A549 (cell line): ENCODE data around the gene AHCYL2. TPM values are rescaled to one million over a fixed set of nuclear protein-coding genes. Genes with fewer than 3 reads are reported as not detected.
A peak's percentile ranks its signal among the peaks of the same experiment; 100 is the strongest.

Experiments used
- ATAC-seq, 2 experiments: fragments of 200-7000 bp in 1 of 2; fragments of >200 bp in 1 of 2; cut with Nextera tagmentation in 1 of 2; cut with Tn5 transposase in 1 of 2; 3 replicates each; pipeline versions ENCODE4 v1.8.0 to v1.9.1; 2018 to 2020; ENCODE audit warnings: mild to moderate bottlenecking in 1 of 2, moderate library complexity in 1 of 2
- CTCF ChIA-PET: fragments of 300-600 bp; sonication (Branson Sonifier 250); formaldehyde crosslinking; extraction: SDS; loops from one replicate; lab custom pipeline; 2021; ENCODE audit warnings: antibody characterized with exemption, inconsistent platforms; lab: Yijun Ruan, JAX
- POLR2A ChIA-PET: fragments of 350-600 bp; formaldehyde crosslinking; extraction: SDS; loops from one replicate; lab custom pipeline; 2021; ENCODE audit warnings: antibody characterized with exemption, inconsistent platforms; lab: Yijun Ruan, JAX
- DNase-seq, 2 experiments: peaks; one replicate each; pipeline versions ENCODE4 v3.0.0 to v3.0.0-alpha.2; 2011 to 2016; ENCODE audit warnings: low read depth in 1 of 2, low spot score in 1 of 2
- FAIRE-seq: peaks from 2 replicates; lab custom pipeline; 2011; peaks lifted over from hg19 to GRCh38; lab: Jason Lieb, UNC
- H3K27ac ChIP-seq, 2 experiments: fragments of >200 bp; sonication (Bioruptor Twin); formaldehyde crosslinking; 3 replicates each; pipeline ENCODE4 v1.5.1; 2016 to 2017
- H3K4me1 ChIP-seq: fragments of >200 bp; sonication (Bioruptor Twin); formaldehyde crosslinking; 3 replicates; pipeline ENCODE4 v1.6.1; 2016
- H3K4me2 ChIP-seq: fragments of >200 bp; sonication (Bioruptor Twin); formaldehyde crosslinking; 3 replicates; pipeline ENCODE4 v1.6.1; 2016
- H3K4me3 ChIP-seq: fragments of >200 bp; sonication (Bioruptor Twin); formaldehyde crosslinking; 3 replicates; pipeline ENCODE4 v1.5.1; 2016
- H3K9me3 ChIP-seq: fragments of >200 bp; sonication (Bioruptor Twin); formaldehyde crosslinking; 3 replicates; pipeline ENCODE4 v1.6.1; 2016
- ATOH8 ChIP-seq: fragments of 250-450 bp; sonication (Bioruptor Pico); IDR thresholded peaks from 2 replicates; pipeline ENCODE4 v1.5.0; 2020; ENCODE audit warnings: low read depth, mild to moderate bottlenecking, moderate library complexity
- BHLHE40 ChIP-seq: IDR thresholded peaks from 2 replicates; pipeline ENCODE4 v1.6.1; 2012; ENCODE audit warnings: low read depth, low read length, inconsistent platforms
- CBX2 ChIP-seq: fragments of 200-600 bp; sonication (generic); IDR thresholded peaks from 2 replicates; pipeline ENCODE4 v1.6.1; 2016; ENCODE audit warnings: low read depth, mild to moderate bottlenecking, borderline replicate concordance
- CEBPB ChIP-seq, 2 experiments: fragments of >200 bp in 1 of 2; sonication (Bioruptor Twin) in 1 of 2; formaldehyde crosslinking in 1 of 2; IDR thresholded peaks; 2 replicates each; pipeline ENCODE4 v1.6.1; 2012 to 2016
- EHF ChIP-seq: fragments of 250-450 bp; sonication (Bioruptor Pico); IDR thresholded peaks from 2 replicates; pipeline ENCODE4 v1.5.0; 2020; ENCODE audit warnings: mild to moderate bottlenecking
- EHMT2 ChIP-seq: fragments of 200-600 bp; sonication (generic); IDR thresholded peaks from 2 replicates; pipeline ENCODE4 v1.6.1; 2016; ENCODE audit warnings: antibody characterized with exemption, low read depth, mild to moderate bottlenecking, moderate library complexity
- ELK1 ChIP-seq: fragments of 150-350 bp; IDR thresholded peaks from 2 replicates; pipeline ENCODE4 v1.6.1; 2014; ENCODE audit warnings: low read depth, mild to moderate bottlenecking, low read length
- EP300 ChIP-seq, 2 experiments: fragments of >200 bp; sonication (Bioruptor Twin); formaldehyde crosslinking; IDR thresholded peaks; 2 replicates in 1 of 2; 3 replicates in 1 of 2; pipeline ENCODE4 v1.6.1; 2016 to 2017
- FOSL2 ChIP-seq, 2 experiments: fragments of 450-650 bp in 1 of 2; fragments of >200 bp in 1 of 2; sonication (Bioruptor Twin) in 1 of 2; formaldehyde crosslinking; IDR thresholded peaks; 2 replicates each; pipeline versions ENCODE4 v1.5.0 to v1.6.1; 2016 to 2020; ENCODE audit warnings: mild to moderate bottlenecking in 1 of 2, moderate library complexity in 1 of 2
- GATA3 ChIP-seq: IDR thresholded peaks from 2 replicates; pipeline ENCODE4 v1.6.1; 2012; ENCODE audit warnings: borderline replicate concordance
- HEYL ChIP-seq: fragments of 250-450 bp; sonication (Bioruptor Pico); IDR thresholded peaks from 2 replicates; pipeline ENCODE4 v1.8.0; 2021; ENCODE audit warnings: mild to moderate bottlenecking, moderate library complexity
- HOXB5 ChIP-seq: fragments of 250-450 bp; sonication (Bioruptor Pico); IDR thresholded peaks from 2 replicates; pipeline ENCODE4 v1.5.0; 2020; ENCODE audit warnings: mild to moderate bottlenecking, moderate library complexity
- JUN ChIP-seq, 2 experiments: fragments of >200 bp; sonication (Bioruptor Twin); formaldehyde crosslinking; IDR thresholded peaks; 2 replicates in 1 of 2; 3 replicates in 1 of 2; pipeline ENCODE4 v1.6.1; 2016 to 2017
- JUNB ChIP-seq: fragments of >200 bp; sonication (Bioruptor Twin); formaldehyde crosslinking; IDR thresholded peaks from 2 replicates; pipeline ENCODE4 v1.6.1; 2016
- KDM5A ChIP-seq: fragments of 200-600 bp; sonication (generic); IDR thresholded peaks from 2 replicates; pipeline ENCODE4 v1.6.1; 2016; ENCODE audit warnings: antibody characterized with exemption, mild to moderate bottlenecking
- MAX ChIP-seq: IDR thresholded peaks from 2 replicates; pipeline ENCODE4 v1.6.1; 2012
- MYC ChIP-seq: IDR thresholded peaks from 2 replicates; pipeline ENCODE4 v1.6.1; 2012; ENCODE audit warnings: mild to moderate bottlenecking, inconsistent platforms, low read length, improper control_type of control experiment, borderline replicate concordance
- NFE2L2 ChIP-seq: fragments of 150-350 bp; conservative IDR thresholded peaks from 2 replicates; pipeline ENCODE4 v1.6.1; 2014; ENCODE audit warnings: low read length
- PBX3 ChIP-seq: IDR thresholded peaks from 2 replicates; pipeline ENCODE4 v1.6.1; 2012
- POLR2AphosphoS2 ChIP-seq: conservative IDR thresholded peaks from 2 replicates; pipeline ENCODE4 v1.6.1; 2012; ENCODE audit warnings: low read length, improper control_type of control experiment, inconsistent platforms
- RAD21 ChIP-seq, 2 experiments: fragments of >200 bp in 1 of 2; sonication (Bioruptor Twin) in 1 of 2; formaldehyde crosslinking in 1 of 2; IDR thresholded peaks in 1 of 2; conservative IDR thresholded peaks in 1 of 2; 2 replicates in 1 of 2; 3 replicates in 1 of 2; pipeline ENCODE4 v1.6.1; 2012 to 2018; ENCODE audit warnings: inconsistent platforms in 1 of 2
- RFX5 ChIP-seq: fragments of 450-650 bp; IDR thresholded peaks from 2 replicates; pipeline ENCODE4 v1.7.1; 2014; ENCODE audit warnings: antibody characterized with exemption, mild to moderate bottlenecking, moderate library complexity
- USF2 ChIP-seq: fragments of 450-650 bp; IDR thresholded peaks from 2 replicates; pipeline ENCODE4 v1.6.1; 2014; ENCODE audit warnings: antibody characterized with exemption
- ZC3H11A ChIP-seq: fragments of 450-650 bp; IDR thresholded peaks from 2 replicates; pipeline ENCODE4 v1.6.1; 2014; ENCODE audit warnings: antibody characterized with exemption, mild to moderate bottlenecking
- ZFP36 ChIP-seq: fragments of 450-650 bp; IDR thresholded peaks from 2 replicates; pipeline ENCODE4 v1.6.1; 2014; ENCODE audit warnings: borderline replicate concordance; ENCODE audit not compliant: partially characterized antibody
- ZSCAN20 ChIP-seq: fragments of 250-450 bp; sonication (Bioruptor Pico); IDR thresholded peaks from 2 replicates; pipeline ENCODE4 v1.8.0; 2022; ENCODE audit warnings: mild to moderate bottlenecking, moderate library complexity
- WGBS: methylation state at CpG from one replicate; pipeline ENCODE4 v1.1.6; 2017; ENCODE audit errors: missing lambda C conversion rate; 5-methylcytosine and 5-hydroxymethylcytosine counted together
- polyA plus RNA-seq, 4 experiments: library from polyadenylated mRNA; depleted of rRNA in 3 of 4; stranded (reverse); fragments of >200 nt; fragmentation: RNase III in 1 of 4; extraction: RNeasy Plus Mini Kit Qiagen cat#74134 plus additional on column Dnase treatment in 1 of 4; gene quantifications; 2 replicates in 3 of 4; 3 replicates in 1 of 4; pipeline ENCODE4 v1.2.3, GENCODE V29; 2011 to 2017

AHCYL2 gene
- polyA plus RNA-seq, 2 of the 4 experiments (the other 2 are of a cell fraction) = 10.8 to 25.9 TPM

- 43% methylated on average over 5 of the region's 5 CpGs for WGBS
- ATAC-seq (peak; percentile 16 to 54; a peak in 3 of 6 replicates), DNase-seq (peak; percentile 52 to 58), FAIRE-seq (no peak)
- H3K4me2 ChIP-seq = peak overlapping the region; percentile 73
- H3K4me1 ChIP-seq = peaks cover 22% of the 10 kb centered on the region
- no peaks in the 10 kb centered on the region for H3K9me3 ChIP-seq
- peak overlapping the region; percentile 48 to 75 for H3K27ac ChIP-seq
- ChIA-PET CTCF (interaction anchor here (0.6 to 3.6 kb wide), 7 partner anchors 14 to 221 kb away, joined by 3 to 11 read pairs (median 7); no protein-coding TSS in a partner anchor), POLR2A (interaction anchor here (0.9 to 1.0 kb wide), 2 partner anchors 14 to 71 kb away, joined by 3 read pairs; no protein-coding TSS in a partner anchor)
- no peak overlapping the region for H3K4me3 ChIP-seq
- TF ChIP-seq HEYL (CRISPR knock-in tag) (no peak), GATA3 (no peak), BHLHE40 (no peak), ELK1 (no peak), KDM5A (no peak), HOXB5 (CRISPR knock-in tag) (no peak), RAD21 (conservative IDR thresholded peaks at IDR 0.05 in 1 of 2, IDR thresholded peaks at IDR 0.05 in 1 of 2) (no peak), ZFP36 (no peak), EHF (CRISPR knock-in tag) (no peak), ZC3H11A (no peak), JUN (IDR thresholded peaks at IDR 0.05) (peak in 1 of 2 experiments; percentile 29; a peak in 1 of 5 replicates), ZSCAN20 (CRISPR knock-in tag) (no peak), EHMT2 (no peak), EP300 (IDR thresholded peaks at IDR 0.05) (0 out of 5 replicates have a peak, but pooled peaks of 1 of the 2 experiments have one; percentile 19), NFE2L2 (no peak), CBX2 (no peak), MAX (no peak), FOSL2 (IDR thresholded peaks at IDR 0.05) (peak; percentile 68), FOSL2 (CRISPR knock-in tag; IDR thresholded peaks at IDR 0.05) (peak; percentile 75), MYC (no peak), ATOH8 (no peak), USF2 (peak; percentile 19; the same call in 1 of the 2 replicates), JUNB (peak; percentile 75)
Observed at GRCh38 chr7:129438839-129439651, 214.2 kb downstream of the AHCYL2 start.

- DNase-seq (no peak), FAIRE-seq (no peak), ATAC-seq (no peak)
- Histone ChIP-seq H3K4me3 (no peak overlapping the region), H3K9me3 (no peaks in the 10 kb centered on the region), H3K4me2 (peak overlapping the region; percentile 73; the same call in 2 of the 3 replicates), H3K27ac (peak overlapping the region; percentile 48 to 75), H3K4me1 (peaks cover 22% of the 10 kb centered on the region)
- 94% methylated on average over 3 of the region's 3 CpGs for WGBS
- TF ChIP-seq CEBPB (IDR thresholded peaks at IDR 0.05) = no peak
- no peak for TF ChIP-seq FOSL2 (IDR thresholded peaks at IDR 0.05)
- no peak for TF ChIP-seq FOSL2 (CRISPR knock-in tag; IDR thresholded peaks at IDR 0.05)
- no peak for TF ChIP-seq PBX3
- TF ChIP-seq POLR2AphosphoS2 = no peak
- TF ChIP-seq NFE2L2 = no peak
- no peak for TF ChIP-seq RFX5
- TF ChIP-seq EP300 (IDR thresholded peaks at IDR 0.05) = no peak
- TF ChIP-seq ZFP36 = no peak
- no peak for TF ChIP-seq GATA3
- ChIA-PET POLR2A (no interaction called here), CTCF (interaction anchor here (0.9 to 3.6 kb wide), 8 partner anchors 13 to 222 kb away, joined by 3 to 11 read pairs (median 6); no protein-coding TSS in a partner anchor)
Observed at GRCh38 chr7:129439963-129440625, 215.3 kb downstream of the AHCYL2 start.
